AG09309 (cell line): Measurements from ENCODE around the gene ITIH4.

Source experiments
- DNase-seq: peaks from one replicate; pipeline ENCODE4 v3.0.0-alpha.2; 2010; ENCODE audit warnings: low read depth
- H3K4me3 ChIP-seq: 2 replicates; pipeline ENCODE4 v1.5.1; 2011; ENCODE audit warnings: mild to moderate bottlenecking, low read depth, low read length, moderate library complexity; ENCODE audit not compliant: control insufficient read depth
- CTCF ChIP-seq: IDR thresholded peaks from 2 replicates; pipeline ENCODE4 v1.5.1; 2011; ENCODE audit warnings: mild to moderate bottlenecking, low read depth, low read length, inconsistent platforms; ENCODE audit not compliant: insufficient read depth, control insufficient read depth; ENCODE audit errors: missing control alignments

Gene ITIH4

DNA sequence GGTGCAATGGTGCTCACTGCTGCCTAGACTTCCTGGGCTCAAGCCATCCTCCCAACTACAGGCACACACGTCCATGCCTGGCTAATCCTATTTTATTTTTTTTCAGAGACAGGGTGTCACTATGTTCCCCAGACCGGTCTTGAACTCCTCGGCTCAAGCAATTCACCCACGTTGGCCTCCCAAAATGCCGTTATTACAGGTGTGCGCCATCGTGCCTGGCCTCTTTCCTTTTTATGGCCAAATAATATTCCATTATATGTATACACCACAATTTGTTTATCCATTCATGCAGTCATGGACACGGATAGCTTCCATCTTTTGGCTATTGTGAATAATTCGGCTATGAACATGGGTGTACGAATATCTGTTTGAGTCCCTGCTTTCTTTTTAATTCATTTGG, 58.8 kb downstream of the ITIH4 start:
- no peak for DNase-seq
- H3K4me3 ChIP-seq: no peak overlapping the region; the same call in 1 of the 2 replicates
- no peak for TF ChIP-seq CTCF

DNA sequence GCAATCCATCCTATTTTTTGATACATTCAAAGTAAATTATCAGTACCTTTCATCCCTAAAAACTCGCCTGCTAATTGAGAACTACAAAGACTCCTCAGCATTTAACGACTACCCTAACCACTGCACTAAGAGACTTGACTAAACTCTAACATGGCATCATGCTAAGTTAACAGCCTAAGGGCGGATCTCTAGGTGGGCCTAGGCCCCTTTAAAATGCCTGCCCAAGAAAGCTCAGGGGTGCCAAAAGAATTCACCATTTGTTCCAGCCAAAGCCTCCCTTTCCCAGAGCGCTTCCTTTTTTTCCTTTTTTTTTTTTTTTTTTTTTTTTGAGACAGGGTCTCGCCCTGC, 59.2 kb downstream of the ITIH4 start:
- no peak for TF ChIP-seq CTCF
- DNase-seq: no peak

GRCh38 chr3:52770496-52771333, 59.8 kb downstream of the ITIH4 start, which contains the start of gene NEK4:
Gene NEK4, minus strand, starts transcription at chr3:52770940. Its CDS starts 194 bp downstream, at chr3:52770746.
- DNase-seq: peak; percentile 46
- peak within 1 kb of the TSS; percentile 84 for H3K4me3 ChIP-seq
- TF ChIP-seq CTCF: no peak

More for the DNA sequence above, 59.2 kb downstream of the ITIH4 start:
- H3K4me3 ChIP-seq: peak overlapping the region; percentile 84

DNA sequence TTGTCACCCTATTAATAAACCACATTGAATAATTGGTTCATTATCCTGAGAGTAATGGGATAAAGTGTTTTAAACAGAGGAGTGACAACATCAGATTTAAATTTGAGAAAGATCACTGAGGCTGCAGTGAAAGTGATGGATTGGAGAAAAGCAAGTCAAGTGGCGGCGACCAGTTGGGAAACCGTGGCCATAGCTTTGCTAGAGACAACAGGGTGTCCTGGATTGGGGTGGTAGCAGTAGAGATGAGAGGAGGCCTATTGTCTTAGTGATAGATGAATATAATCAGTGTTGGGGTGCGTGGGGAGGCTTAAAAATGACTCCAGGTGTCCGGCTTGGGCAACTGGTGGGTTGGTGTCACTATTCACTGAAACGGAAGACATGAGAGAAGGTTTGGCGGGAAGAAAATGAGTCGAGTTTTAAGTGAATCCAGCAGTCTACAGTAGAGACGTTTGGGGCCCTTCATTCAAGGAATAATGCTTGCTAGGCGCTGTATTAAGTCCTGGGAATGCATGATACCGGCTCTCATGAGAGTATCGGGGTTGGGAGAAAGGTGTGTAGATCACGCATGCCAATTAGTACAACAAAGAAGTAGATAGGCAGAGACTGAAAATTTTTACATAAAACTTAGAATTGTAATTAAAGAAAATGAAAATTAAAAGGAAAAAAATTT, 60.6 kb downstream of the ITIH4 start:
- peak overlapping the region; percentile 84 for H3K4me3 ChIP-seq
- no peak for DNase-seq
- TF ChIP-seq CTCF: no peak

DNA sequence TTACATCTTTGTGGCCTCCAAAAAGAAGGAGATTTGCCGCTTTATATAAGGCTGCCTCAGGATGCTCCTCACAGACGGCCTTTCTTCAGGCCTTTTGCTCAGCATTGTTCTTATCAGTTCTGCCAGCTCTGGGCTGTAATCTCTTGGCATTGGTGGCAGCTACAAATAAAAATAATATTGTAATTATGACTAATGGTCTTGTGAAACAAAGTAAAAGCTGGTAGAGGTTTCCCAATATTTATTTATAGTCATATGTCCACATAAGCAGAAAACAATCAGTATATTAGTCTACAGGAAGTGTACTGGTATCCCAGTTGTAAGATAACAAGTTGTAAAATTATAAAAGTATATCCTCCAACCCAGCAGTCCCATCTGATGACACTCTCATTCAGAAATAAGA, 67.0 kb downstream of the ITIH4 start:
- no peak for DNase-seq
- TF ChIP-seq CTCF: no peak
- H3K4me3 ChIP-seq: no peak overlapping the region
